Stimulated activated CD4-positive, alpha-beta T cell treated with anti-CD3 and anti-CD28 coated beads, Interleukin-1b, Interleukin-23, amount 100 ng/mL, for 48 hours (primary cell): ENCODE results near the gene RBM47.

ENCODE experiments used
- DNase-seq: peaks from one replicate; pipeline ENCODE4 v3.0.0-alpha.2; 2020

RBM47 gene

GRCh38 chr4:40622913-40623312 is 6.8 kb downstream of the RBM47 start:
- no peak for DNase-seq

DNA sequence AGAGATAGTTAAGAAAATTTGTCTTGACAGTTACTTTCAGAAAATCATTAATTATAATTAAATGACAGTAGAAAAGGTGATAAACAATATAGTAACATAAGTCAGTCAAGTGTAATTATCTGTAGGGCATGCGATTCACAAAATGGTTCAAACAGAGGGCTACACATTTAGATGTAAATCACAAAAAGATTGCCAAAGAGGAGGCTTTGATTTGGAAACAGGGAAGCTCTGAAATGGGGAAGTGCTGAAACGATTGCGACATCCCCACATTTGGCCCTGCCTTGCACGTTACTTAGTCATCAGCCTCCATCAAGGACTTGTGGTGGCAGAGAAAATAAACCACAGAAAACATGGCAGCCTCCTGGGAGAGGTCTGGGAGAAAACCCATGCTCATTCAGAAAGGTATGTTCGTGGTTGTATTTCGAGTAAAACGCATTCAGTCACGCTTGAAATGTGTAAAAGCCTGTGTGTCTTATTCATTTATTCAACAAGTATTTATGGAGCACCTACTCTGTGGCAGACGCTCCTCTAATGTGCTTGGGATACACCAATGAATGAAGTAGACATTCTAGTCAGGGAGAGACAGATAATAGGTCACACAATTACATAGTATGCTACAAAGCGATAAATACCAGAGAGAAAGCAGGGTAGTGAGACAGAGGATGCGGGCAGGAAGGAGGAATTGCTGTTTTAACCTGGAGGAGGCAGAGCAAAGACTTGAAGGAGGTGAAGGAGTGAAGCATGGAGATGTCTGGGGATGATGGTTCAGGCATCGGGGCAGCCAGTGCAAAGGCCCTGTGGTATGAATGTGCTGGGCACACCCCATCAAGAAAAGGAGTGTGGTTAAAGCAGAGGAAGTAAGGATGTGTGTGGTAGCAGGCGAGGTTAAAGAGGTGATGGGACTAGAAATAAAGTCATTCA is 7.8 kb downstream of the RBM47 start:
- DNase-seq = peak; percentile 24

DNA sequence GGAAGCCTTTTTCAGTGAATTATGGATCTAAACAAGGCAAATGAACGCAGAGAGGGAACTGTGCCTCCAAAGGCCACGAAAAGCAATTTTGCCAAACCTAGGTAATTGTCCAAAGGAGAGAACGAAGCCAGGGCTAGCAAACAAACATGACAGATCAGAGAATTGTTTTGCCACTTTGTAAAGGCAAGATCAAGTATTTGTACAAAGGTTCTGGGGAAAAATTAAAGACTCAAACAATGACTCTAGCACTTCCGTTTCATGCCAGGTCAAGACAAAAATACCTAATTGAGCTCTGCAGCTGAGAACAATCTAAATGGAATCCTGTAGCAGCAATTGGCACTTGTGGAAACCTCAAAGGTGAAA is 8.5 kb downstream of the RBM47 start:
- no peak for DNase-seq

GRCh38 chr4:40619600-40619999 is 10.1 kb downstream of the RBM47 start:
- no peak for DNase-seq

DNA sequence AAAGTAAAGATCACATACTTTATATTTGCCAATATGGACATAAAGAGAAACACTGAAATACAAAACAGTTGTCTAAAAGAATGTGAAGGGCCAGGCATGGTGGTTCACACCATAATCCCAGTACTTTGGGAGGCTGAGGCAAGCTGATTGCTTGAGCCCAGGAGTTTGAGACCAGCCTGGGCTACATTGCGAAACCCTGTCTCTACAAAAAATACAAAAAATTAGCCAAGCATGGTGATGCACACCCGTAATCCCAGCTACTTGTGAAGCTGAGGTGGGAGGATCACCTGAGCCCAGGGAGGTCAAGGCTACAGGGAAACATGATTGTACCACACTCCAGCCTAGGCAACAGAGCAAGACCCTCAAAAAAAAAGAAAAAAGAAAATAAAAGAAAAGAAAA is 11.8 kb downstream of the RBM47 start:
- no peak for DNase-seq

DNA sequence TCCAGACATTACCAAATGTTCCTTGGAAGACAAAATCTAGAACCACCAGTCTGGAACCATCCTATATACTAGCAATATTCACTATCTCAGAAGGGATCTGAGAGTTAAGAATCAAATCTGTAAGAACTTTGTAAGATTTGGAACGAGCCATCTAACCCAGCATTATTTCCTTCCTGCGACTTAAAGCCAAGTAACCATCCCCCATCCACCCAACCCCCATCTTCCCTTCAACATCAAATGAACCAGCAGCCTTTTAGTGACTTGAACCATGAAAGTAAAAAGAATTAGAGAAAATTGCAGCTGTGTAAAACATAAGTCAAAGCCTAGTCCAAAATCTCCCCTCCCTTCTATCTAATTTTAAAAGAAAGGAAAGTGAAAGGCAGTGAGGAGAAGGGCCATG is 15.6 kb downstream of the RBM47 start:
- no peak for DNase-seq

GRCh38 chr4:40613456-40613855 is 16.2 kb downstream of the RBM47 start:
- DNase-seq = no peak

DNA sequence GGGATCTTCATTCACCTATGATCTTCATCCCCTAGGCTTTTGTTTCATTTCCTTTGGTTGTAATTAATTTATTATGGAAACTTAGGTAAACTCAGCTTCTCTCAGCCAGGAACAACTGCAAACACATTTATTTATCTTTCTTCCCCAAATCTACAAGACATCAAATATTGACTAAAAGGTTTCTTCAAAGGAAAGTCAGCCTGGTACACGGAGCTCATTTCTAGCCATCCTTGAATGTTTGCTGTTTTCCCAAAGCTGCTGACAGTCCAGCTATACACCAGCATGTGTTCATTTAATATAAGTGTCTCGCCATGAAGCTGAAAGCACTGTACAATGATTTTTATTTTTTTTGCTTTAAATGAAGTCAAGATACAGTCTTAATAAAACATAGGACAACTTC is 16.8 kb downstream of the RBM47 start:
- DNase-seq = no peak

- DNase-seq = no peak
These were observed 17.4 kb downstream of the RBM47 start for GRCh38 chr4:40612283-40612682.

- no peak for DNase-seq
These were observed 21.0 kb downstream of the RBM47 start for GRCh38 chr4:40608628-40609027.

DNA sequence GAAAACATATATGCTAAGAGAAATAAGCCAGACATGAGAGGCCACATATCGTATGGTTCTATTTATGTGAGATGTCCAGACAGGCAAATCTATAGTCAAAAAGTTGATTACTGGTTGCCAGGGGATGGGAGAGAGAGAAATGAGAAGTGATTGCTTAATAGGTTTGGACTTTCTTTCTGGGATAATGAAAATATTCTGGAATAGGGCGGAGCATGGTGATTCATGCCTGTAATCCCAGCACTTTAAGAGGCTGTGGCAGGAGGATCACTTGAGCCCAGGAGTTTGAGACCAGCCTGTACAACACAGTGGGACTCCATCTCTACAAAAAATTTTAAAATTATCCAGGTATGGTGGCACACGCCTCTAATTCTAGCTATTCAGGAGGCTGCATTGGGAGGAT is 22.4 kb downstream of the RBM47 start:
- DNase-seq = no peak

DNA sequence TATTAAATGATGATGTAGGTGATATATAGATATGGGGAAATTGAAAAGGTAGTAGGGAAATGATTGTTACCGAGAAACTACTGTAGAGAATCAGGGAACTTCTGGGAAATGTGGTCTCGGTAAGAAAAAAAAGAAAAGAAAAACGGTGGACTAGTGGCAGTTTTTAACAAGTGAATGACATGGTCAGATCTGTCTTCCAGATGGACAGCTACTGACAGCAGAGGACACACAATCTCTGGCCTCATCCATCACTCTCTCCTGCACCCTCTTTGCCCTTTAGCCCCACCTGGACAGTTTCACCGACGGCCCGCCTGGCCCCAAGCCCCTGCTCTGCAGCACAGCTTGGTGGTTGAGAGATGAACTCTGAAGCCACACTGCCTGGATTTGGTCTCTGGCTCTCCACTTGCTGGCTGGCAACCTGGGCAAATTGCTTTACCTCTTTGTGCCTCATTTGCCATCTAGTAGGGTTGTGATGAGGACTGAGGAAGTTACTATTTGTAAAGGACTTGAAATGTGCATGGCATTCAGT is 23.4 kb downstream of the RBM47 start:
- no peak for DNase-seq

DNA sequence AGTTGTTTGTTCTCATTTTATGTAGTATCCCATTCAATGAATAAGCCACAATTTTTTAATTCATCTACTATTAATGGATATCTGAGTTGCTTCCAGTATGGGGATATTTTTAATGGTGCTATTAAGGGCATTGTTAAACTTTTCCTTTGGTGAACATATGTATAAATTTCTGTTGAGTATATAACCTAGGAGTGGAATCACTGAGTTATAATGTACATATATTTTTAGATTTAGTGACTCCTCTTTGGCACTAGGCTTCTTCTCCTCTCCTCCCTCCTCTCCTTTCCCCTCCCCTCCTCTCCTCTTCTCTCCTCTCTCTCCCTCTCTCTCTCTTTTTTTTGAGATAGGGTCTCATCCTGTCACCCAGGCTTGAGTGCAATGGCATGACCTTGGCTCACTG is 26.4 kb downstream of the RBM47 start:
- no peak for DNase-seq

GRCh38 chr4:40601641-40602040 is 28.0 kb downstream of the RBM47 start:
- DNase-seq = no peak

DNA sequence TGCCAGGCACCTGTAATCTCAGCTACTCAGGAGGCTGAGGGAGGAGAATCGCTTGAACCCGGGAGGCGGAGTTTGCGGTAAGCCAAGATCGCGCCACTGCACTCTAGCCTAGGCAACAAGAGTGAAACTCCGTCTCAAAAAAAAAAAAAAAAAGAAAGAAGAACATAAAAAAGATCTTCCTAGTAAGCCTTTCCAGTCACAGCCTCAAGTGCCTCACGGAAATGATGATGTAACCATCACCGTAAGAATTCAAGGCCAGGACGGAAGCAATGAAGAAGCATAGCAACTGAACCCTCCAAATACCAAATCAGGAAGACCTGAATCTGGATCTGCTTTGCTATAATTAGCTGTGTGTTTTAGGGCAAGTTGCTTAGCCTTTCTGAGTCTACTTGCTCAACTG is 28.8 kb downstream of the RBM47 start:
- DNase-seq = no peak

GRCh38 chr4:40599431-40599830 is 30.2 kb downstream of the RBM47 start:
- DNase-seq = no peak

GRCh38 chr4:40596522-40596921 is 33.1 kb downstream of the RBM47 start:
- DNase-seq = no peak

DNA sequence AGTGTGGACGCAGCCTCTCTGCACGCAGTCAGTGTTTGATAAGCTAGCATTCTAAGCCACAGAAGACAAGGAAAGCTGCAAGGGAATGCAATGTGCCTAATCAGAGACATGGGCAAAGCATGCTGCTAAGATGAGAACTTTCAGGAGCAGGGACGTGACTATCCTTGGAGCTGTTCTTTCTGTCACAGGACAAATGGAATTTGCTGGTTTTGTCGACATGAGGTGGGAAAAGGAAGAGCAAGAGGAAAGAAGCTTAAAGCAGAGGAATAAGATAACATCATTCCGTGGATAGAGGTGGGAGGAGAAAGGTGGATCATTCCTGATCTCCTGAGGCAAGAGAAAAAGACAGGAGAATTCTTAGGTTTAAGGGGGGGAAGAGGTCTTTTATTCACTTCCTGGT is 33.7 kb downstream of the RBM47 start:
- DNase-seq = no peak

- no peak for DNase-seq
These were observed 35.1 kb downstream of the RBM47 start for GRCh38 chr4:40594261-40595178.

DNA sequence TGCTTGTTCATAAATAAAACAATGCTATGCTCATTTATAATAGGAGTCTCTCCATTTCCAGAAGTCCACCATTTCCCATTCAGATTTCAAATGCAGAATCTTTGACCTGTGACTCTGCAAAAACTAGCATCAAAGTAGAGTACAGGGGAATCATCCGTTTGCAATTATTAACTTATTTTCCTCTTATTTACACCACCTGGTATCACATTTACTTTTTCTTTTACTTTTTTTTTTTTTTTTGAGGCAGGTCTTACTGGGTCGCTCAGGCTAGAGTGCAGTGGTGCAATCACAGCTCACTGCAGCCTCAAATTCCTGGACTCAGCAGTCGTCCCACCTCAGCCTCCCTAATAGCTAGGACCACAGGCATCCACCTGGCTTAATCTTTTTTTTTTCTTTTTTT is 37.6 kb downstream of the RBM47 start:
- no peak for DNase-seq

GRCh38 chr4:40587826-40588225 is 41.8 kb downstream of the RBM47 start:
- DNase-seq = no peak

DNA sequence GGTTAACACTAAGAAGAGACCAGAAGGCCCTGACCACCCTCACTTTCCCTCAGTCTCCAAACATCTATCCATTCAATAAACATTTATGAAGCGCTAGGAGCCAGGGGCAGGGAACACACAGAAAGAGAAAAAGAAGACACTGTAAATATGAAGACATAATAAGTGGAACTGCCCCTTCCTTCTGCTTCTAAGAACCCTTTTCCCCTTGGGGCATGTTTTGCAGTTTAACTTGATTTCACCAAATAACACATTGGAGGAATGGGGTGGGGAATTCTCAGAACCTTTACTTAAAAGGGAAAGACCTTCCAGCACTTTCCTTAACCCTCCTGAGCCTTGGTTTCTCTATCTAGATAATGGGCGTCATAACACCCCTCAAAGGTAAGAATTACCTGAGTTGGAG is 42.3 kb downstream of the RBM47 start:
- no peak for DNase-seq

- no peak for DNase-seq
These were observed 42.9 kb downstream of the RBM47 start for GRCh38 chr4:40586729-40587128.

GRCh38 chr4:40586034-40586433 is 43.6 kb downstream of the RBM47 start:
- DNase-seq = no peak
